ENCODE results near the gene PANX2.

- peak; percentile 25 for TF ChIP-seq CTCF (IDR thresholded peaks at IDR 0.05; ENCODE audit: poor library complexity)
- no peak for TF ChIP-seq EZH2 (IDR thresholded peaks at IDR 0.05; ENCODE audit: borderline replicate concordance)
- TF ChIP-seq EZH2phosphoT487 (IDR thresholded peaks at IDR 0.05; ENCODE audit: low read depth, severe bottlenecking, unreplicated experiment): no peak
These were observed 28.6 kb upstream of the PANX2 start for GRCh38 chr22:50141891-50142363.
